RWPE2 (cell line): ENCODE data around the gene RPUSD1.
A peak's percentile ranks its signal among the peaks of the same experiment; 100 is the strongest.
"Not testable (repeated sequence)": the region's sequence is repeated elsewhere in the genome, so short reads cannot be mapped to it uniquely, and the experiment has no call there.

Experiments
- ATAC-seq: fragments of 200-7000 bp; cut with Tn5 transposase; 3 replicates; pipeline ENCODE4 v1.9.1; 2021; ENCODE audit warnings: low read depth
- DNase-seq: peaks from one replicate; pipeline ENCODE4 v3.0.0-alpha.2; 2020; ENCODE audit warnings: low spot score
- H3K27ac ChIP-seq: fragments of 450-650 bp; 2 replicates; pipeline ENCODE4 v1.5.1; 2017; ENCODE audit warnings: mild to moderate bottlenecking; ENCODE audit not compliant: poor library complexity, severe bottlenecking
- H3K27me3 ChIP-seq: fragments of 250-450 bp; sonication (Bioruptor Pico); 2 replicates; pipeline ENCODE4 v1.5.1; 2021; ENCODE audit warnings: mild to moderate bottlenecking, moderate library complexity; ENCODE audit not compliant: insufficient read depth, poor library complexity, severe bottlenecking
- H3K36me3 ChIP-seq: fragments of 250-450 bp; sonication (Bioruptor Pico); 2 replicates; pipeline ENCODE4 v1.5.1; 2020; ENCODE audit warnings: low read depth, mild to moderate bottlenecking, moderate library complexity
- H3K4me1 ChIP-seq: fragments of 250-450 bp; sonication (Bioruptor Pico); 2 replicates; pipeline ENCODE4 v1.5.1; 2021; ENCODE audit warnings: mild to moderate bottlenecking, moderate library complexity; ENCODE audit not compliant: insufficient read depth, poor library complexity, severe bottlenecking
- H3K4me3 ChIP-seq: fragments of 250-450 bp; sonication (Bioruptor Pico); 2 replicates; pipeline ENCODE4 v1.5.1; 2021; ENCODE audit warnings: mild to moderate bottlenecking, moderate library complexity; ENCODE audit not compliant: severe bottlenecking
- H3K9me3 ChIP-seq: fragments of 250-450 bp; sonication (Bioruptor Pico); 2 replicates; pipeline ENCODE4 v1.5.1; 2021; ENCODE audit warnings: mild to moderate bottlenecking, moderate library complexity; ENCODE audit not compliant: severe bottlenecking
- CTCF ChIP-seq: fragments of 450-650 bp; IDR thresholded peaks from one replicate; pipeline ENCODE4 v1.5.1; 2017; ENCODE audit warnings: mild to moderate bottlenecking, moderate library complexity; ENCODE audit not compliant: poor library complexity, severe bottlenecking

RPUSD1 gene

GRCh38 chr16:756428-756827, 31.8 kb downstream of the RPUSD1 start:
- TF ChIP-seq CTCF = no peak
- ATAC-seq = no peak
- DNase-seq = no peak
- peaks cover 33% of the 10 kb centered on the region for H3K4me1 ChIP-seq
- no peak overlapping the region for H3K27ac ChIP-seq
- no peaks in the 10 kb centered on the region for H3K9me3 ChIP-seq
- H3K36me3 ChIP-seq = no peaks in the 10 kb centered on the region
- H3K4me3 ChIP-seq = no peak overlapping the region
- H3K27me3 ChIP-seq = no peaks in the 10 kb centered on the region

- no peaks in the 10 kb centered on the region for H3K36me3 ChIP-seq
- DNase-seq (no peak), ATAC-seq (peak; percentile 15; the same call in 1 of the 3 replicates)
- H3K4me1 ChIP-seq = peaks cover 18% of the 10 kb centered on the region
- no peak for TF ChIP-seq CTCF
- no peaks in the 10 kb centered on the region for H3K27me3 ChIP-seq
- H3K27ac ChIP-seq = no peak overlapping the region
- no peaks in the 10 kb centered on the region for H3K9me3 ChIP-seq
- H3K4me3 ChIP-seq = no peak overlapping the region
These were observed 33.5 kb downstream of the RPUSD1 start for GRCh38 chr16:754656-755055.

GRCh38 chr16:754121-754607, 34.0 kb downstream of the RPUSD1 start:
- H3K36me3 ChIP-seq, DNase-seq, ATAC-seq, H3K4me3 ChIP-seq, H3K9me3 ChIP-seq, H3K27me3 ChIP-seq, H3K27ac ChIP-seq: not testable (repeated sequence)
- H3K4me1 ChIP-seq = peaks cover 16% of the 10 kb centered on the region

- H3K4me1 ChIP-seq = peaks cover 10% of the 10 kb centered on the region
- H3K9me3 ChIP-seq = no peaks in the 10 kb centered on the region
- H3K36me3 ChIP-seq = no peaks in the 10 kb centered on the region
- no peak overlapping the region for H3K4me3 ChIP-seq
- TF ChIP-seq CTCF = no peak
- ATAC-seq = no peak
- no peak for DNase-seq
- H3K27me3 ChIP-seq = no peaks in the 10 kb centered on the region
- no peak overlapping the region for H3K27ac ChIP-seq
These were observed 36.2 kb downstream of the RPUSD1 start for GRCh38 chr16:752007-752312.

GRCh38 chr16:751152-752006, 36.8 kb downstream of the RPUSD1 start:
- no peaks in the 10 kb centered on the region for H3K9me3 ChIP-seq
- DNase-seq (no peak), ATAC-seq (no peak)
- no peak for TF ChIP-seq CTCF
- H3K4me3 ChIP-seq = no peak overlapping the region
- H3K27ac ChIP-seq = no peak overlapping the region
- H3K36me3 ChIP-seq = no peaks in the 10 kb centered on the region
- no peaks in the 10 kb centered on the region for H3K27me3 ChIP-seq
- H3K4me1 ChIP-seq = peaks cover 10% of the 10 kb centered on the region
